OCI-LY7 (cell line): Measurements from ENCODE around the gene NCKAP5.

Experiments
- CTCF ChIP-seq: fragments of 200-600 bp; sonication (generic); conservative IDR thresholded peaks from 2 replicates; pipeline ENCODE4 v1.5.1; 2014; ENCODE audit warnings: mild to moderate bottlenecking, antibody characterized with exemption, low read length, moderate library complexity, mixed read lengths
- EZH2phosphoT487 ChIP-seq: fragments of 200-600 bp; sonication (generic); IDR thresholded peaks from 2 replicates; pipeline ENCODE4 v1.6.1; 2018; ENCODE audit warnings: low read depth, borderline replicate concordance, mild to moderate bottlenecking, mixed run types, antibody characterized with exemption, low read length, moderate library complexity, mixed read lengths

GRCh38 chr2:132754867-132755472 lies 813.3 kb downstream of the NCKAP5 start:
- TF ChIP-seq CTCF (no peak), EZH2phosphoT487 (no peak)
